GM13976 (cell line): ENCODE data around the gene NHLRC4.

Experiments
- DNase-seq: peaks from one replicate; pipeline ENCODE4 v3.0.0; 2012; ENCODE audit warnings: low spot score
- CTCF ChIP-seq: IDR thresholded peaks from 2 replicates; pipeline ENCODE4 v1.5.1; 2012; ENCODE audit warnings: borderline replicate concordance, mild to moderate bottlenecking; ENCODE audit not compliant: insufficient read depth; ENCODE audit errors: extremely low read depth, missing control alignments, control extremely low read depth
- in situ Hi-C: fragments of 300-500 bp; cut with MboI; formaldehyde crosslinking; loops from one replicate; pipeline ENCODE4 v1.12.0; 2022; ENCODE audit warnings: low sequenced_read_pairs, mixed read lengths, inconsistent platforms; ENCODE audit not compliant: unreplicated experiment

NHLRC4 gene

GRCh38 chr16:591892-592517, 25.2 kb downstream of the NHLRC4 start:
- no peak for DNase-seq
- in situ Hi-C loops, result no loop called here
- TF ChIP-seq CTCF, result no peak

- TF ChIP-seq CTCF, result no peak
- no peak for DNase-seq
- in situ Hi-C loops, result no loop called here
Observed at GRCh38 chr16:592518-593306, 25.9 kb downstream of the NHLRC4 start.

- DNase-seq, result no peak
- in situ Hi-C loops, result no loop called here
- TF ChIP-seq CTCF, result no peak
Observed at GRCh38 chr16:593406-593805, 26.6 kb downstream of the NHLRC4 start.

GRCh38 chr16:593807-594206, 27.0 kb downstream of the NHLRC4 start:
- DNase-seq, result no peak
- no peak for TF ChIP-seq CTCF
- in situ Hi-C loops, result no loop called here

- TF ChIP-seq CTCF, result no peak
- in situ Hi-C loops, result no loop called here
- no peak for DNase-seq
Observed at GRCh38 chr16:595094-595528, 28.3 kb downstream of the NHLRC4 start.

GRCh38 chr16:595942-596735, 29.3 kb downstream of the NHLRC4 start:
- in situ Hi-C loops, result no loop called here
- DNase-seq, result no peak
- TF ChIP-seq CTCF, result no peak
